Hepatic stellate cell (primary cell): ENCODE results near the gene APAF1.
A peak's percentile ranks its signal among the peaks of the same experiment; 100 is the strongest.
"Not testable (repeated sequence)": the region's sequence is repeated elsewhere in the genome, so short reads cannot be mapped to it uniquely, and the experiment has no call there.

Experiments
- DNase-seq: peaks from one replicate; pipeline ENCODE4 v3.0.0; 2011; ENCODE audit warnings: low spot score

Gene APAF1

GRCh38 chr12:98644712-98645571, at the start of gene APAF1, which contains the start of gene IKBIP:
Gene APAF1 (plus strand): TSS chr12:98645290. CDS start chr12:98648360, 3,070 bp downstream.
Gene IKBIP (minus strand): TSS chr12:98644788. CDS start chr12:98644701, 87 bp downstream.
- peak; percentile 93 for DNase-seq

GRCh38 chr12:98597313-98597712, 47.8 kb upstream of the APAF1 start:
- DNase-seq, result not testable (repeated sequence)

GRCh38 chr12:98601924-98602323, 43.2 kb upstream of the APAF1 start:
- DNase-seq, result no peak

GRCh38 chr12:98606359-98606988, 38.6 kb upstream of the APAF1 start:
- no peak for DNase-seq

- no peak for DNase-seq
Measured at GRCh38 chr12:98610596-98610995, 34.5 kb upstream of the APAF1 start.

DNA sequence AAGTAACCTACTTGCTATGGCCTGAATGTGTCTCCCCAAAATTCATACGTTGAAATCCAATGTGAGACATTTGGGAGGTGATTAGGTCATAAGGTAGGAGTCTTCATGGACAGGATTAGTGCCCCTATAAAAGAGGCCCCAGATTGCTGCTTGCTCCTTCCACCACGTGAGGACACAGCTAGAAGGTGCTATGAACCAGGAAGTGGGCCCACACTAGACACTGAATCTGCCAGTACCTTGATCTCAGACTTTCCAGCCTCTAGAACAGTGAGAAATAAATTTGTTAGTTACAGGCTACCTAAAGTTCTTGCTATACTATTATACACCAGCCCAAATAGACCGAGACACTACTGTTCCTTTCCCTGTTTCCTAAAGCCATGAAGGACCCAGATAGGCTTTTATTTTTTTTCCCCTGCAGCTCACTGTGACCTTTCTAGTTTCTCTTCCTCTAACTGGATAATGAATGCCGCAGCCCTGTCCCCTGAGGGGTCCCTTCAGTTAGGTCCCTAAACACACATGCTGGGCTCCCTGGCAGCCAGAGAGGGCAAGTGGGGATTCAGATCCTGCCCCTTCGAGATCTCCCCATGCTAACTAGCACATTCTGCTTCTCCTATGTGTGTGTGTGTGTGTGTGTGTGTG, 32.3 kb upstream of the APAF1 start:
- DNase-seq, result no peak

GRCh38 chr12:98618952-98619351, 26.1 kb upstream of the APAF1 start:
- DNase-seq, result no peak

- peak; percentile 22 for DNase-seq
Measured at GRCh38 chr12:98635657-98636323, 9.3 kb upstream of the APAF1 start.

- no peak for DNase-seq
Measured at GRCh38 chr12:98637068-98637467, 8.0 kb upstream of the APAF1 start.

GRCh38 chr12:98638009-98638408, 7.1 kb upstream of the APAF1 start:
- no peak for DNase-seq

DNA sequence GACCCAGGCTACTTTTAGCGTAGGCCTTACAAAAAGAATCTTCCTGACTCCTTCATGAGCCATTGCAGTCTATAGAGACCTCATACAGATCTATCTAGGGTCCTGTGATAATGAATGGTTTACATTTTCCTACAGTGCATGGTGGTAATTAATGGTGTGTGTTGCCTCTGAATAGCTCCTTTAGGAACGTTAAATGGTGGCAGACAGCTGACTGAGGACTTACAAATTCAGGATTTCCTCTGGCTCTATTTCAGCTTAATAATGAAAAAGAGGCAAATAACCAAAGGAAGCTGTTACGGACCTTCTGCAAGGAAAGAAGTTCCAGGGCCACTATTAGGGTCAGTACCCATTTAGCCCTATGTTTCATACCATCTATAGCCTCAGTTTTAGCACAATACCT, 5.6 kb upstream of the APAF1 start:
- DNase-seq, result no peak

GRCh38 chr12:98642801-98643200, 2.3 kb upstream of the APAF1 start:
- DNase-seq, result not testable (repeated sequence)

DNA sequence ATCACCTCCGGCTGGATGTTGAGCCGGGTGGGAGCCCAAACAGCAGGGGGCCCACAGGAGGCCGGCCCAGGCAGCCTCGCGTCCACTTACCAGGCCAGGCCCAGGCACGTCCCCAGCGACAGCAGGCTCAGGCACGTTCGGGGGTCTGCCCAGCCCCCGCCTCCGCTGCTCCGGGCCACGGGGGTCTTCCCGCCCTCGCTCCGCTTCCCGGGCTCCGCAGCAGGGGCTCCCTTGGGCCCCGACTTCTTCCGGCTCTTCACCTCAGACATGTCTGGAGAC, 718 bp upstream of the APAF1 start:
- no peak for DNase-seq

- DNase-seq, result peak; percentile 13
Measured at GRCh38 chr12:98645572-98646067, 530 bp downstream of the APAF1 start.

DNA sequence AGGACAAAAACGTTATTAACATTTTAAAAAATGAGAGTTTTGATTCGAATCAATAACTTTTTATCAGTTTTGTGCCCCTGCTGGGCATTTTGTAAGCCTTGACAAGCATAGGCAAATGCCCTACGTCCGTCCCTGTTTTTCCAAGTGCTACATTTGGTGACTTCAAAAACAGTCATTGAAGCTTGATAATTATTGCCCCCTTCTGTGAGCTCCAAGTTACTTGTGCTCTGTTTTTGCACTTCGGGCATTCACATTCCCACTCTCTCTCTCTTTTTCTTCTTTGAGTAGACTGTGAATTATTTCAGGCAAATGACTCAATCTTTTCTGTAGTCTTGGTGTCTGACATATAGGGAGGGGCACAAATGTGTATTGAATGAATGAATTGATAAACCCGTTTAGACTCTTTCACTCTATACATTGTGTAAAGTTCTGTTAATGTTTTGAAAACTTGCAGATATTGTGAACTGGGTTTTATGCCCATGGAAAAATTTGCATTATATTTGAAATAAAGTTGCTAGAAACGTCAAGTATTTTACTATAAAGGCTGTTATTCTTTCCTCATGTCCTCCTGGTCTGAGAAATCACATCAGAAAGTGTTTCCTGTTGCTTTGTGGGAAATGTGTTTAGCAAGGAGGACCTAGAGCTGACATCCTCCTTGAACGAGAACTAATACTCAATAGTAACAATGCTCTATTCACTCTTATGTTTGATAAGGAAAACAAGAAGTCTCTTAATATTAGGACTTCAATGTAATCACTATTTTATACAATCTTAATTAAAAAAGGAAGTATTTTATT, 1.4 kb downstream of the APAF1 start:
- DNase-seq, result peak; percentile 9

DNA sequence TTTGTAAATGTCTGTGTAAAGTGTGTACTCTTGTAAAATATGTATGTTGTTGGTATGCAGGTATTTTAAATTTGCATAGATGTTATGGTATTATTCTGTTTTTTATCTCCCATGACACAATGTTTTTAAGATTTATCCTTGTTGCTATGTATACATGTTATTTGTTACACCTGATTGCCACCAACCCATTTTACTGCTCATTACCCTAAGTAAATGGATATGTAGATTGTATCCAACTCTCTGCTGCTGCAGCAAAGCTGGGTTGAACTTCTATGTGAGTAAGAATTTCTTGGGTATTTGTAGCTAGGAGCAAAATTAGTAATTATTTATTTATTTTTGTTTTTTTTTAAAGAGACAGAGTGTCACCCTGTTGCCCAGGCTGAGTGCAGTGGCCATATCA, 6.2 kb downstream of the APAF1 start:
- DNase-seq, result no peak

DNA sequence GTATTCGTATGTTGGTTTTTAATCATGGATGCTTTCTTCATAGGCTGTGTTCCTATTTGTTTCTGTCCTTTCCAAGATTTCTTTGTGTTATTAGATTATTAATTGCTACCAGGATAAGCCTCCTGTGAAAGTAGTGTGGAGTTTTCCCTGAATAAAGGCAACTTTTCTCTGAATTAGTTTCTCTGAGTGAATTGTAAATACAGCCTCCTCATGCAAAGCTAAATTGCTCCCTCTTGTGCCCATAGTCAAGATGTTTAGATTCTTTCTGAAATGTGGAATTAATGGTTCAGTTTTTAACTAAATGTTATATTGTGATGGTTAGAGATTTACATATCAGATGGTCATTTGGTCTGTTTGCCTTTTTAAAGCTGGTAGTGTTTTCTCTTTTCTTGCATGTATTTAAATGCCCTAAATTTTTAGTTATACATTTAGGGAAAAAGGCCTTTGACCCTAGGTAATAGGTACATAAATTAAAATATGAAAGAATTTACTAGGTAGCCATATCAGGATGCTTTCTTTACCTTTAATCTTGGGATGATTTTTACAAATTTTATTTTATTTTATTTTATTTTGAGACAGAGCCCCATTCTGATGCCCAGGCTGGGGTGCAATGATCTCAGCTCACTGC, 8.9 kb downstream of the APAF1 start:
- DNase-seq, result peak; percentile 32

- DNase-seq, result no peak
Measured at GRCh38 chr12:98656289-98657101, 11.4 kb downstream of the APAF1 start.

- no peak for DNase-seq
Measured at GRCh38 chr12:98660521-98660920, 15.4 kb downstream of the APAF1 start.

- no peak for DNase-seq
Measured at GRCh38 chr12:98669751-98670150, 24.7 kb downstream of the APAF1 start.
